T-helper 1 cell (primary cell): Measurements from ENCODE around the gene ZBTB12.
A peak's percentile ranks its signal among the peaks of the same experiment; 100 is the strongest.
"Not testable (repeated sequence)": the region's sequence is repeated elsewhere in the genome, so short reads cannot be mapped to it uniquely, and the experiment has no call there.

Experiments
- DNase-seq, 5 donors: peaks; one replicate each; pipeline ENCODE4 v3.0.0-alpha.2; 2012 to 2020
- total RNA-seq, 4 donors: gene quantifications; one replicate each; lab custom pipeline; 2026; lab: John Stamatoyannopoulos, UW

ZBTB12 gene
- 0 to 0.54 (median 0.33) reads per million in 4 donors for total RNA-seq

- DNase-seq: peak; percentile 75 to 86 (median 78)
Observed at GRCh38 chr6:31901953-31902643, at the start of gene ZBTB12. Gene ZBTB12, minus strand, starts transcription at chr6:31902086. Its CDS starts 781 bp downstream, at chr6:31901305.

DNA sequence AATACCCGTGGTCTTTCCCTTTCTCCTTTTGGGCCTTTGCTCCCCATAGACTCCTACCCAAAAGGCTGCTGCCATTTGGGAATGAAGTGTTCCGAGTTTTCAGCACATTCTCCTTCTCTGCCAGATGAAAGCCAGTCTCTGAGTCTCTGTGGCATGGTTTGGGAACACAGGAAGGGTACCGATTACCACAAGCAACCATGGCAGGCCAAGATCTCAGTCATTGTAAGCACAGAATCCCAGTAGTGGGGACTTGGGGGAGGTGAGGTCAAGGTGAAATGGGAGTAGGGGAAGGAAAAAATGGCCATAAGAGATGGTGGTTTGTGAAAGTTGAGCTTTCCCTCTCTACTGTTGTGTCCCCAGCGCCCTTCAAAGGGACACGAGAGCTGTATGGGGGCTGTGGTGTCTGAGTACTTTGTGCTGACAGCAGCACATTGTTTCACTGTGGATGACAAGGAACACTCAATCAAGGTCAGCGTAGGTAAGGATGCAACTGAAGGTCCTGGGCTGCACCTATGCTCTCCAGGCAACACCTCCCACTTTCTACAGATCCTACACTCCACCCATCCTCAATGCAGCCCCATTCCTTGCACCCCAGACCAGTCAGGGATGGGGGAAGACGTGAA is 48.2 kb upstream of the ZBTB12 start:
- DNase-seq: no peak

DNA sequence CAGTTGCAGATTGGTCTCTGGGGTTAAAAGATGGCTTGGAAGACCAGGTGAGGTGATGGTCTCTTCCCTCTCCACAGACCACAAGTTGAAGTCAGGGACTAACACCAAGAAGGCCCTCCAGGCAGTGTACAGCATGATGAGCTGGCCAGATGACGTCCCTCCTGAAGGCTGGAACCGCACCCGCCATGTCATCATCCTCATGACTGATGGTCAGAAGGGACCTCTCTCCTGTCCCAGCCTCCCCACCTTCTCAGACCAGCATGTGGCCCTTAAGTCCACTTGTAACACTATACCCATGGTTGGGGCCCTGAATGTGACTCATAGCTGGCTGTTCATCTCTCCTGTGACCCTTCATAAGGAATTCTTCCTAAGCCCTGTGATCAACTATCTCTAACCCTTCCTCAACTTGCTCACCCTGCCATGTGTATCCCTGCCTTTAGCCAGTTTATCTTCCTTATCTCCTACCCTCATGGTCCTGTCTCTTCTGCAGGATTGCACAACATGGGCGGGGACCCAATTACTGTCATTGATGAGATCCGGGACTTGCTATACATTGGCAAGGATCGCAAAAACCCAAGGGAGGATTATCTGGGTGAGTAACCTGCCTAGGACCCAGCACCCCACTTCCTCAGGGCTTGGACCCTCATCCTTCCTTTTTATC is 47.0 kb upstream of the ZBTB12 start:
- DNase-seq: no peak

- DNase-seq: no peak
Observed at GRCh38 chr6:31948306-31948705, 46.4 kb upstream of the ZBTB12 start.

GRCh38 chr6:31947864-31948263 is 46.0 kb upstream of the ZBTB12 start:
- DNase-seq: no peak

DNA sequence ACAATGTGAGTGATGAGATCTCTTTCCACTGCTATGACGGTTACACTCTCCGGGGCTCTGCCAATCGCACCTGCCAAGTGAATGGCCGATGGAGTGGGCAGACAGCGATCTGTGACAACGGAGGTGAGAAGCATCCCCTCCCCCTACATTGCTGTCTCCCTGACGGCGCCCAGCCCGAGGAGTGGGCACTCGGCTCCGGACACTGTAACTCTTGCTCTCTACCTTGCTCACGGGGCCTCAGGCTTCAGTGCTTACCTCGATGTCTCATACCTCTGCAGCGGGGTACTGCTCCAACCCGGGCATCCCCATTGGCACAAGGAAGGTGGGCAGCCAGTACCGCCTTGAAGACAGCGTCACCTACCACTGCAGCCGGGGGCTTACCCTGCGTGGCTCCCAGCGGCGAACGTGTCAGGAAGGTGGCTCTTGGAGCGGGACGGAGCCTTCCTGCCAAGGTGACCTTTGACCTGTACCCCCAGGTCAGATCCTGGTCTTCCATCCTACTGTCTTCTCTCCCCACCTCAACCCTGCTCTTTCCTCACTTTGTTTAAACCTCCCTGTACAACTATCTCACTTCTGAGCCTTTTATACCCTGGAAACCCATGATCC is 45.3 kb upstream of the ZBTB12 start:
- no peak for DNase-seq

GRCh38 chr6:31946370-31946885 is 44.5 kb upstream of the ZBTB12 start:
- DNase-seq: no peak

DNA sequence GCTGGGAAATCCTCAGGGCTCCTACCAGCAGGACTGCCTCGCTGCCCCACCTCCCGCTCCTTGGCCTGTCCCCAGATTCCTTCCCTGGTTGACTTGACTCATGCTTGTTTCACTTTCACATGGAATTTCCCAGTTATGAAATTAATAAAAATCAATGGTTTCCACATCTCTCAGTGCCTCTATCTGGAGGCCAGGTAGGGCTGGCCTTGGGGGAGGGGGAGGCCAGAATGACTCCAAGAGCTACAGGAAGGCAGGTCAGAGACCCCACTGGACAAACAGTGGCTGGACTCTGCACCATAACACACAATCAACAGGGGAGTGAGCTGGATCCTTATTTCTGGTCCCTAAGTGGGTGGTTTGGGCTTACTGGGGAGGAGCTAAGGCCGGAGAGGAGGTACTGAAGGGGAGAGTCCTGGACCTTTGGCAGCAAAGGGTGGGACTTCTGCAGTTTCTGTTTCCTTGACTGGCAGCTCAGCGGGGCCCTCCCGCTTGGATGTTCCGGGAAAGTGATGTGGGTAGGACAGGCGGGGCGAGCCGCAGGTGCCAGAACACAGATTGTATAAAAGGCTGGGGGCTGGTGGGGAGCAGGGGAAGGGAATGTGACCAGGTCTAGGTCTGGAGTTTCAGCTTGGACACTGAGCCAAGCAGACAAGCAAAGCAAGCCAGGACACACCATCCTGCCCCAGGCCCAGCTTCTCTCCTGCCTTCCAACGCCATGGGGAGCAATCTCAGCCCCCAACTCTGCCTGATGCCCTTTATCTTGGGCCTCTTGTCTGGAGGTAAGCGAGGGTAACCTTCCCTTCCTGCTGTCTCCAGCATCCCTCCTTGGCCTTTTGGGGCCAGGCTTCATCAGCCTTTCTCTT is 43.9 kb upstream of the ZBTB12 start, which contains the start of gene CFB:
Gene CFB, plus strand, starts transcription at position 589 of the 863 bp plus-strand sequence. Its CDS starts 127 bp downstream, at position 716.
- DNase-seq: no peak

DNA sequence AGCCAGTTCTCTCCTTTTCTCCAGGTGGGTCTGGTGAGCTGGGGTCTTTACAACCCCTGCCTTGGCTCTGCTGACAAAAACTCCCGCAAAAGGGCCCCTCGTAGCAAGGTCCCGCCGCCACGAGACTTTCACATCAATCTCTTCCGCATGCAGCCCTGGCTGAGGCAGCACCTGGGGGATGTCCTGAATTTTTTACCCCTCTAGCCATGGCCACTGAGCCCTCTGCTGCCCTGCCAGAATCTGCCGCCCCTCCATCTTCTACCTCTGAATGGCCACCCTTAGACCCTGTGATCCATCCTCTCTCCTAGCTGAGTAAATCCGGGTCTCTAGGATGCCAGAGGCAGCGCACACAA is 43.2 kb upstream of the ZBTB12 start:
- DNase-seq: no peak

GRCh38 chr6:31943742-31944141 is 41.9 kb upstream of the ZBTB12 start:
- no peak for DNase-seq

- no peak for DNase-seq
Observed at GRCh38 chr6:31940256-31940664, 38.4 kb upstream of the ZBTB12 start.

DNA sequence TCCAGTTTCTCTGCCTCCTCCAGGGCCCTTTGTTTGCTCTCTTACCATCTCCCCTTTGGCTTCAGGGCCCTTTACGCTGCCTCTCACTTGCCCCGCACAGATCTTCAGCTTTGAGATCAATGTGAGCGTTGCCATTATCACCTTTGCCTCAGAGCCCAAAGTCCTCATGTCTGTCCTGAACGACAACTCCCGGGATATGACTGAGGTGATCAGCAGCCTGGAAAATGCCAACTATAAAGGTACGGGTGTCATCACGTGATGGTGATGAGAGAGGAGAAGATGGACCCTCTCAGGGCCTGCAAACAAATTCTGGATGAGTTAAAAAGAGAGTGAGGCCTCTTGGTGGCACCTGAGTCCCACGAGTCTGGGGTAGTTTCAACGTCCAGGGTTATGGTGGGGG is 33.9 kb upstream of the ZBTB12 start:
- no peak for DNase-seq

GRCh38 chr6:31935021-31935420 is 33.1 kb upstream of the ZBTB12 start:
- DNase-seq: no peak

GRCh38 chr6:31933537-31933936 is 31.7 kb upstream of the ZBTB12 start:
- DNase-seq: no peak

DNA sequence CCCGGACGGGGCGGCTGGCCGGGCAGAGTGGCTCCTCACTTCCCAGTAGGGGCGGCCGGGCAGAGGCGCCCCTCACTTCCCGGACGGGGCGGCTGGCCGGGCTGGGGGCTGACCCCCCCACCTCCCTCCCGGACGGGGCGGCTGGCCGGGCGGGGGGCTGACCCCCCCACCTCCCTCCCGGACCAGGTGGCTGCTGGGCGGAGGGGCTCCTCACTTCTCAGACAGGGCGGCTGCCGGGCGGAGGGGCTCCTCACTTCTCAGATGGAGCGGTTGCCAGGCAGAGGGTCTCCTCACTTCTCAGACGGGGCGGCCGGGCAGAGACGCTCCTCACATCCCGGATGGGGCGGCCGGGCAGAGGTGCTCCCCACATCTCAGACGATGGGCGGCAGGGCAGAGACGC is 30.3 kb upstream of the ZBTB12 start:
- not testable (repeated sequence) for DNase-seq

- DNase-seq: no peak
Observed at GRCh38 chr6:31930962-31931361, 29.1 kb upstream of the ZBTB12 start.

DNA sequence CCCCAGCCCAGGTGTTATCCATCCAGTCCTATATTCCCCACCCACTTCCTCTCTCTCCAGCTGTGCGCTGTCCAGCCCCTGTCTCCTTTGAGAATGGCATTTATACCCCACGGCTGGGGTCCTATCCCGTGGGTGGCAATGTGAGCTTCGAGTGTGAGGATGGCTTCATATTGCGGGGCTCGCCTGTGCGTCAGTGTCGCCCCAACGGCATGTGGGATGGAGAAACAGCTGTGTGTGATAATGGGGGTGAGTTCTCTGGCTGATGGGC is 26.7 kb upstream of the ZBTB12 start:
- no peak for DNase-seq

DNA sequence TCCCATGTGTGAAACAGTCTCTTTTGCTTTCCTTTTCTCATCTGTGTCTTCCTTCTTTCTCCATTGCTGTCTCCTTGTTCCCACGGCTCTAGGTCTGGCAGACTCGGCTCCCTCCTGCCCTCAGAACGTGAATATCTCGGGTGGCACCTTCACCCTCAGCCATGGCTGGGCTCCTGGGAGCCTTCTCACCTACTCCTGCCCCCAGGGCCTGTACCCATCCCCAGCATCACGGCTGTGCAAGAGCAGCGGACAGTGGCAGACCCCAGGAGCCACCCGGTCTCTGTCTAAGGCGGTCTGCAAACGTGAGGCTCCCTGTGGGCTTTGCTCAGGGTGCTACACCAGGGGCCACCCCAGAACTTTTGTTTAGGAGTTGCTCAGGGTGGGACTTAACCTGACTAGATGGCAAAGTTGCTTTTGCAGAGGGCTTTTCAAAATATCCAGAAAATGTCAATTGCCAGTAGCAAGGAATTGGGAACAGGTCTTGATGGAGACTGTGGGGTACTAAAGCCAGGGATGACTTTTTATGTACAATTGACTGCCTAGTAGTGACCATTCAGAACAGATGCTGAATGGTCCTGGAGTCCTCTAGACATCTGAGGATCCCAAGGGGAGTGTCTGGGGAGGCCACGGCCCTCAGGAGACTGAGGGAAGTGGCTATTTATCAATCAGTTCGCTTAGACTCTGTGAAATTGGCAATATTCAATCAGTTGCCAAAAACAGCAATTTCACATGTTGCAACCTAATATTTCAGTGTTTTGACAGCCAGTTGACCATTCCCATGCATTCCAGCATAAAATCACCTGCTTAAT is 26.2 kb upstream of the ZBTB12 start:
- no peak for DNase-seq

GRCh38 chr6:31927242-31927862 is 25.5 kb upstream of the ZBTB12 start, which contains the start of gene C2:
Gene C2, plus strand, starts transcription at chr6:31927717. Its CDS starts 36 bp downstream, at chr6:31927753.
- DNase-seq: no peak

- no peak for DNase-seq
Observed at GRCh38 chr6:31922942-31923341, 21.1 kb upstream of the ZBTB12 start.

- no peak for DNase-seq
Observed at GRCh38 chr6:31920811-31921210, 18.9 kb upstream of the ZBTB12 start.
